Fibroblast of lung (primary cell): ENCODE data around the gene KCNT1. TPM values are rescaled to one million over a fixed set of nuclear protein-coding genes. Genes with fewer than 3 reads are reported as not detected.

Experiments
- DNase-seq, 2 donors: peaks; one replicate each; pipeline versions ENCODE4 v3.0.0 to v3.0.0-alpha.2; 2010; ENCODE audit warnings: low read depth in 2 of 2
- H2AFZ ChIP-seq: 2 replicates; pipeline ENCODE4 v1.5.1; 2012; ENCODE audit warnings: low read length, control low read depth, inconsistent platforms
- H3K27ac ChIP-seq: 2 replicates; pipeline ENCODE4 v1.5.1; 2011; ENCODE audit warnings: low read length, control low read depth; ENCODE audit not compliant: insufficient read depth
- H3K27me3 ChIP-seq: 2 replicates; pipeline ENCODE4 v1.5.1; 2011; ENCODE audit warnings: mild to moderate bottlenecking, low read length; ENCODE audit not compliant: control insufficient read depth, insufficient read depth
- H3K36me3 ChIP-seq: 2 replicates; pipeline ENCODE4 v1.5.1; 2011; ENCODE audit warnings: low read length; ENCODE audit not compliant: control insufficient read depth, insufficient read depth
- H3K4me1 ChIP-seq: 2 replicates; pipeline ENCODE4 v1.5.1; 2011; ENCODE audit warnings: low read length; ENCODE audit not compliant: control insufficient read depth, insufficient read depth; ENCODE audit errors: extremely low read depth
- H3K4me2 ChIP-seq: 2 replicates; pipeline ENCODE4 v1.5.1; 2011; ENCODE audit warnings: low read length, control low read depth; ENCODE audit not compliant: insufficient read depth; ENCODE audit errors: extremely low read depth
- H3K4me3 ChIP-seq, 4 experiments: fragments of 200-600 bp in 1 of 4; sonication (generic) in 1 of 4; replicated peaks in 1 of 4; 2 replicates each; pipeline ENCODE4 v1.5.1; 2011 to 2016; ENCODE audit warnings: low read length in 4 of 4, low read depth in 3 of 4, mild to moderate bottlenecking in 3 of 4, control low read depth in 2 of 4, inconsistent platforms in 1 of 4, mixed read lengths in 1 of 4; ENCODE audit not compliant: insufficient read depth in 1 of 4; ENCODE audit errors: control extremely low read depth in 1 of 4
- H3K79me2 ChIP-seq: 2 replicates; pipeline ENCODE4 v1.5.1; 2012; ENCODE audit warnings: mild to moderate bottlenecking, low read length, inconsistent platforms; ENCODE audit not compliant: control insufficient read depth, insufficient read depth
- H3K9ac ChIP-seq: 2 replicates; pipeline ENCODE4 v1.5.1; 2011; ENCODE audit warnings: mild to moderate bottlenecking, low read length, control low read depth; ENCODE audit not compliant: insufficient read depth
- H3K9me3 ChIP-seq: 2 replicates; pipeline ENCODE4 v1.5.1; 2012; ENCODE audit warnings: low read depth, low read length; ENCODE audit not compliant: control insufficient read depth, insufficient read depth
- H4K20me1 ChIP-seq: 2 replicates; pipeline ENCODE4 v1.5.1; 2011; ENCODE audit warnings: low read length; ENCODE audit not compliant: control insufficient read depth, insufficient read depth; ENCODE audit errors: extremely low read depth
- CTCF ChIP-seq, 2 donors: IDR thresholded peaks in 1 of 2; conservative IDR thresholded peaks in 1 of 2; 1 replicate in 1 of 2; 2 replicates in 1 of 2; pipeline ENCODE4 v1.5.1; 2011 to 2012; ENCODE audit warnings: low read length in 2 of 2, control low read depth in 1 of 2, inconsistent platforms in 1 of 2, low read depth in 1 of 2, mild to moderate bottlenecking in 1 of 2
- EZH2 ChIP-seq: IDR thresholded peaks from 2 replicates; pipeline ENCODE4 v1.5.1; 2012; ENCODE audit warnings: low read length, control low read depth, mild to moderate bottlenecking; ENCODE audit errors: missing control alignments
- polyA plus RNA-seq, 2 donors: library from polyadenylated mRNA; depleted of rRNA in 1 of 2; stranded (reverse) in 1 of 2; unstranded in 1 of 2; fragments of >200 nt; gene quantifications; 2 replicates each; pipeline ENCODE4 v1.2.1, GENCODE V29; 2011 to 2012; ENCODE audit warnings: missing spikeins in 1 of 2
- total RNA-seq: library from RNA; depleted of rRNA; stranded (reverse); fragments of >200 nt; gene quantifications from 2 replicates; pipeline ENCODE4 v1.2.1, GENCODE V29; 2014

The KCNT1 gene
- total and polyA plus RNA-seq, 2 donors (not counting 1 experiment from before 2014, with no cell fraction given), result not detected

DNA sequence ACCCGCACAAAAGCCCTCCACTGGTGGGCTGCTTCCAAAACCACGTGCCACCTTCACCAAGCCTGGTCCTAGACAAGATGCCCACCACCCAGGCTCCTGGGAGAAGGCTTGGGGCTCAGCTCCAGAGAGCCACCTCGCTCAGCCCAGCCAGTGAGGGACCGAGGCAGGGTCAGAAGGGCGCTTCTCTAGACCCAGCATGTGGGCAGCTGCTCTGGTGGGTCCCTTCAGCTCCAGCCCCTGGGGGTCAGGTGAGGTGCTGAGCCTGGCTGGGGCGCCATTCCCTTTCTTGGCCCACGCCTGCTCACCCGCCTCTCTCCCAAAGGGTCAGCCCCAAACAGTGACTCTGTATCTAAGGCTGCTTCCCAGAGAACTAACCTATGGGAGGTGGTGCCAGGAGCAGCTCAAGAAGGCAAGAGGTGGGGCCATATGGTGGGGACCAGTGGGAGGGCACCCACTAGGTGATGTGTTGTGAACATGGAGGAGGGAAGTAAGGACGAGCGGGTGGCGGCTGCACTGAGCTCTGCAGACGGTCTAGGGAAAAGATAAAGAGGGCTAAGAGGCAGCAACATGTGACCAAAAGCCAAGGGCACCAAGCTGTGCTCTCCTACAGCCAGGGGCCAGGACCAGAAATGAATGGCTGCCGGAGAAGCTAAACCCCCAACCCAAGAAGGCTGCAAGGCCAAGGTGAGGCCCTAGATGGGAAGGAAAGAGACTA, 126.0 kb downstream of the KCNT1 start:
- no peak for DNase-seq
- Histone ChIP-seq H2AFZ (no peak overlapping the region), H3K79me2 (no peaks in the 10 kb centered on the region), H3K27ac (no peak overlapping the region), H3K4me1 (no peaks in the 10 kb centered on the region), H3K4me3 (no peak overlapping the region), H3K27me3 (no peaks in the 10 kb centered on the region), H3K9me3 (no peaks in the 10 kb centered on the region), H3K9ac (no peak overlapping the region), H3K36me3 (no peaks in the 10 kb centered on the region), H3K4me2 (no peak overlapping the region), H4K20me1 (no peaks in the 10 kb centered on the region)
- TF ChIP-seq EZH2 (no peak), CTCF (conservative IDR thresholded peaks at IDR 0.05 in 1 of 2, IDR thresholded peaks at IDR 0.05 in 1 of 2; ENCODE audit: low read depth in 1 of 2, low read length in 2 of 2) (no peak)

DNA sequence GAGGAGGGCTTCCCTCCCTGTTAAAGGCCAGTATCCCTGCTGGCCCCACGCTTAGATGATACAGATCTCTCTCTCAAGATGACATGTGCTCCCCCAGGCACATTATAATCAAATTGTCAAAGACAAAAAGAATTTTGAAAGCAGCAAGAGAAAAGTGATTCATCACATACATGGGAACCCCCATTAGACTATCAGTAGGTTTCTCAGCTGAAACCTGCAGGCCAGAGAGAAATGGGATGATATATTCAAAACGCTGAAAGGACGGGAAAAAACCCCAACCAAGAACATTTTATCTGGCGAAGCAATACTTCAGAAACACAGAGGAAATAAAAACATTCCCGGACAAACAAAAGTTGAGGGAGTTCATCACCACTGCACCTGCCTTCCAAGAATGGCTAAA, 126.7 kb downstream of the KCNT1 start:
- H3K4me3 ChIP-seq, result no peak overlapping the region
- no peak overlapping the region for H2AFZ ChIP-seq
- no peaks in the 10 kb centered on the region for H3K4me1 ChIP-seq
- no peak for DNase-seq
- H3K79me2 ChIP-seq, result no peaks in the 10 kb centered on the region
- no peak for TF ChIP-seq CTCF (conservative IDR thresholded peaks at IDR 0.05 in 1 of 2, IDR thresholded peaks at IDR 0.05 in 1 of 2; ENCODE audit: low read depth in 1 of 2, low read length in 2 of 2)
- TF ChIP-seq EZH2, result no peak
- no peak overlapping the region for H3K4me2 ChIP-seq
- H4K20me1 ChIP-seq, result no peaks in the 10 kb centered on the region
- H3K9ac ChIP-seq, result no peak overlapping the region
- H3K36me3 ChIP-seq, result no peaks in the 10 kb centered on the region
- H3K27ac ChIP-seq, result no peak overlapping the region
- H3K9me3 ChIP-seq, result no peaks in the 10 kb centered on the region
- no peaks in the 10 kb centered on the region for H3K27me3 ChIP-seq

- Histone ChIP-seq H3K4me1 (no peaks in the 10 kb centered on the region), H3K79me2 (no peaks in the 10 kb centered on the region), H3K27me3 (no peaks in the 10 kb centered on the region), H3K36me3 (no peaks in the 10 kb centered on the region), H3K9me3 (no peaks in the 10 kb centered on the region), H2AFZ (no peak overlapping the region), H3K4me2 (no peak overlapping the region), H3K4me3 (no peak overlapping the region), H4K20me1 (no peaks in the 10 kb centered on the region), H3K27ac (no peak overlapping the region), H3K9ac (no peak overlapping the region)
- peak in 1 of 2 donors; percentile 30 for DNase-seq
- TF ChIP-seq EZH2 (no peak), CTCF (conservative IDR thresholded peaks at IDR 0.05 in 1 of 2, IDR thresholded peaks at IDR 0.05 in 1 of 2; ENCODE audit: low read depth in 1 of 2, low read length in 2 of 2) (no peak)
These were observed 128.5 kb downstream of the KCNT1 start for GRCh38 chr9:135830496-135830895.
